GM13976 (cell line): ENCODE data around the gene ZWILCH.

Experiments used
- DNase-seq: peaks from one replicate; pipeline ENCODE4 v3.0.0; 2012; ENCODE audit warnings: low spot score
- CTCF ChIP-seq: IDR thresholded peaks from 2 replicates; pipeline ENCODE4 v1.5.1; 2012; ENCODE audit warnings: borderline replicate concordance, mild to moderate bottlenecking; ENCODE audit not compliant: insufficient read depth; ENCODE audit errors: extremely low read depth, missing control alignments, control extremely low read depth
- in situ Hi-C: fragments of 300-500 bp; cut with MboI; formaldehyde crosslinking; loops from one replicate; pipeline ENCODE4 v1.12.0; 2022; ENCODE audit warnings: low sequenced_read_pairs, mixed read lengths, inconsistent platforms; ENCODE audit not compliant: unreplicated experiment

ZWILCH gene

GRCh38 chr15:66569461-66570137 is 64.5 kb downstream of the ZWILCH start:
- TF ChIP-seq CTCF: no peak
- in situ Hi-C loops: no loop called here
- no peak for DNase-seq

- TF ChIP-seq CTCF: no peak
- in situ Hi-C loops: no loop called here
- DNase-seq: no peak
These were observed 65.2 kb downstream of the ZWILCH start for GRCh38 chr15:66570327-66570726.

GRCh38 chr15:66570842-66571478 is 65.8 kb downstream of the ZWILCH start:
- in situ Hi-C loops: no loop called here
- no peak for TF ChIP-seq CTCF
- DNase-seq: no peak

- in situ Hi-C loops: no loop called here
- no peak for TF ChIP-seq CTCF
- DNase-seq: no peak
These were observed 67.0 kb downstream of the ZWILCH start for GRCh38 chr15:66572146-66572545.

GRCh38 chr15:66573348-66573718 is 68.2 kb downstream of the ZWILCH start:
- TF ChIP-seq CTCF: no peak
- in situ Hi-C loops: no loop called here
- no peak for DNase-seq

GRCh38 chr15:66573719-66574595 is 68.8 kb downstream of the ZWILCH start:
- TF ChIP-seq CTCF: no peak
- in situ Hi-C loops: no loop called here
- DNase-seq: no peak
